Trophoblast cell (in vitro differentiated cells and primary cell): ENCODE measurements around the gene GLS2.
A peak's percentile ranks its signal among the peaks of the same experiment; 100 is the strongest.

Source experiments
- DNase-seq, 2 donors: peaks; one replicate each; pipeline ENCODE4 v3.0.0-alpha.2; 2016
- H2AFZ ChIP-seq: 2 replicates; pipeline ENCODE4 v1.6.1; 2013; ENCODE audit warnings: low read length, moderate library complexity, mild to moderate bottlenecking; ENCODE audit not compliant: insufficient read depth, poor library complexity
- H2AK5ac ChIP-seq: 2 replicates; pipeline ENCODE4 v1.6.1; 2013; ENCODE audit warnings: mild to moderate bottlenecking, low read length
- H2BK120ac ChIP-seq: 2 replicates; pipeline ENCODE4 v1.6.1; 2013; ENCODE audit warnings: low read length, mild to moderate bottlenecking, moderate library complexity; ENCODE audit not compliant: insufficient read depth, poor library complexity
- H2BK12ac ChIP-seq: 2 replicates; pipeline ENCODE4 v1.6.1; 2013; ENCODE audit warnings: mild to moderate bottlenecking, low read length, moderate library complexity
- H2BK5ac ChIP-seq: 2 replicates; pipeline ENCODE4 v1.6.1; 2013; ENCODE audit warnings: low read length, low read depth, moderate library complexity, mild to moderate bottlenecking; ENCODE audit not compliant: poor library complexity
- H3K14ac ChIP-seq: 2 replicates; pipeline ENCODE4 v1.6.1; 2013; ENCODE audit warnings: mild to moderate bottlenecking, low read length
- H3K18ac ChIP-seq: 2 replicates; pipeline ENCODE4 v1.6.1; 2013; ENCODE audit warnings: mild to moderate bottlenecking, low read length
- H3K23ac ChIP-seq: 2 replicates; pipeline ENCODE4 v1.6.1; 2013; ENCODE audit warnings: low read length
- H3K27ac ChIP-seq: 2 replicates; pipeline ENCODE4 v1.5.1; 2013; ENCODE audit warnings: low read depth, mild to moderate bottlenecking, inconsistent platforms, low read length, moderate library complexity
- H3K27me3 ChIP-seq: 2 replicates; pipeline ENCODE4 v1.6.1; 2013; ENCODE audit warnings: inconsistent platforms, mild to moderate bottlenecking, low read length, moderate library complexity; ENCODE audit not compliant: insufficient read depth
- H3K36me3 ChIP-seq, 2 experiments: 1 replicate in 1 of 2; 2 replicates in 1 of 2; pipeline ENCODE4 v1.6.1; 2013; ENCODE audit warnings: low read length in 2 of 2, mild to moderate bottlenecking in 2 of 2, moderate library complexity in 1 of 2; ENCODE audit not compliant: insufficient read depth in 2 of 2, control insufficient read depth in 1 of 2
- H3K4ac ChIP-seq: 2 replicates; pipeline ENCODE4 v1.6.1; 2013; ENCODE audit warnings: low read depth, mild to moderate bottlenecking, low read length, moderate library complexity
- H3K4me1 ChIP-seq, 2 experiments: 1 replicate in 1 of 2; 2 replicates in 1 of 2; pipeline ENCODE4 v1.6.1; 2013; ENCODE audit warnings: low read length in 2 of 2, mild to moderate bottlenecking in 2 of 2, moderate library complexity in 1 of 2; ENCODE audit not compliant: insufficient read depth in 2 of 2, control insufficient read depth in 1 of 2
- H3K4me2 ChIP-seq: 2 replicates; pipeline ENCODE4 v1.6.1; 2013; ENCODE audit warnings: inconsistent platforms, mild to moderate bottlenecking, low read length, moderate library complexity
- H3K4me3 ChIP-seq: 2 replicates; pipeline ENCODE4 v1.5.1; 2013; ENCODE audit warnings: mild to moderate bottlenecking, low read depth, low read length, inconsistent platforms
- H3K79me1 ChIP-seq: one replicate; pipeline ENCODE4 v1.6.1; 2013; ENCODE audit warnings: low read length
- H3K79me2 ChIP-seq: 2 replicates; pipeline ENCODE4 v1.6.1; 2013; ENCODE audit warnings: low read length, mild to moderate bottlenecking; ENCODE audit not compliant: control insufficient read depth, insufficient read depth, poor library complexity
- H3K9ac ChIP-seq: 2 replicates; pipeline ENCODE4 v1.6.1; 2013; ENCODE audit warnings: mild to moderate bottlenecking, low read length
- H3K9me3 ChIP-seq: 2 replicates; pipeline ENCODE4 v1.6.1; 2013; ENCODE audit warnings: low read depth, mild to moderate bottlenecking, control low read depth, inconsistent platforms, low read length; ENCODE audit not compliant: insufficient read depth
- H4K12ac ChIP-seq: 2 replicates; pipeline ENCODE4 v1.6.1; 2013; ENCODE audit warnings: low read depth, mild to moderate bottlenecking, low read length, moderate library complexity
- H4K8ac ChIP-seq: 2 replicates; pipeline ENCODE4 v1.6.1; 2013; ENCODE audit warnings: low read depth, mild to moderate bottlenecking, low read length, moderate library complexity
- H4K91ac ChIP-seq: one replicate; pipeline ENCODE4 v1.6.1; 2013; ENCODE audit warnings: low read depth, mild to moderate bottlenecking, low read length, moderate library complexity
- WGBS: extraction: QIAGEN DNeasy Blood & Tissue Kit; methylation state at CpG from one replicate; pipeline ENCODE4 v1.1.7; 2013; ENCODE audit warnings: missing lambda C conversion rate; ENCODE audit not compliant: insufficient read length, insufficient coverage; ENCODE audit errors: extremely low coverage; 5-methylcytosine and 5-hydroxymethylcytosine counted together

Gene GLS2

DNA sequence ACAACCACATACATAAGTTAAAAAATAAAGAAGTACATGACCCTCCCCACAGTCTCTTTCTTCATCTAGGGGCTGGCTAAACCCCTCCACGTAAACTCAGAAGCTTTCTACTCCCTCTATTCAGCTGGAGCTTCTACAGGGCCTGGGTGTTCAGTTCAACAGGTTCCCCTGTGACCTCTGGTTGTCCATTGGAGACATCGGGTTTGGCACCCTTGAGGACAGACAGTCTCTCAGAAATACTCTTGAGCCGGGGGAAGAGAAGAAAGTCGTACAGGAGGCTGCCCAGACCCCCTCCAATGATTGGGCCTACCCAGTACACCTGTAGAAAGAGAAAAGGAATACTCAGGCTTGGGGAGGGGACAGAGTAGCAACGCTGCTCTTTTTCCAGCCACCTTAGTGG lies 36.8 kb downstream of the GLS2 start:
- H4K8ac ChIP-seq = no peak overlapping the region
- no peak overlapping the region for H3K27ac ChIP-seq
- H3K36me3 ChIP-seq = no peaks in the 10 kb centered on the region
- H2BK120ac ChIP-seq = no peak overlapping the region
- no peaks in the 10 kb centered on the region for H3K4me1 ChIP-seq
- no peak overlapping the region for H4K12ac ChIP-seq
- no CpG with 5 or more reads among the region's 5 CpGs for WGBS
- no peaks in the 10 kb centered on the region for H3K27me3 ChIP-seq
- H3K9me3 ChIP-seq = no peaks in the 10 kb centered on the region
- DNase-seq = no peak
- peaks cover 7% of the 10 kb centered on the region for H3K79me1 ChIP-seq
- H2BK12ac ChIP-seq = no peak overlapping the region
- H3K4me2 ChIP-seq = no peak overlapping the region
- H2BK5ac ChIP-seq = no peak overlapping the region
- no peak overlapping the region for H4K91ac ChIP-seq
- H2AFZ ChIP-seq = no peak overlapping the region
- H3K4ac ChIP-seq = no peak overlapping the region
- H3K79me2 ChIP-seq = peaks cover 4% of the 10 kb centered on the region
- no peak overlapping the region for H3K18ac ChIP-seq
- H3K4me3 ChIP-seq = no peak overlapping the region
- no peak overlapping the region for H3K14ac ChIP-seq
- no peak overlapping the region for H3K23ac ChIP-seq
- H3K9ac ChIP-seq = no peak overlapping the region
- H2AK5ac ChIP-seq = no peak overlapping the region

GRCh38 chr12:56450241-56450640 lies 37.7 kb downstream of the GLS2 start:
- no peak overlapping the region for H4K12ac ChIP-seq
- no peak overlapping the region for H3K14ac ChIP-seq
- no peak overlapping the region for H3K27ac ChIP-seq
- H3K79me2 ChIP-seq = peaks cover 4% of the 10 kb centered on the region
- H2BK120ac ChIP-seq = no peak overlapping the region
- no peak overlapping the region for H2AK5ac ChIP-seq
- no peak overlapping the region for H2AFZ ChIP-seq
- H3K18ac ChIP-seq = no peak overlapping the region
- no peak overlapping the region for H3K4me2 ChIP-seq
- peaks cover 7% of the 10 kb centered on the region for H3K79me1 ChIP-seq
- no peaks in the 10 kb centered on the region for H3K4me1 ChIP-seq
- H3K4ac ChIP-seq = no peak overlapping the region
- no peak overlapping the region for H2BK12ac ChIP-seq
- no peak overlapping the region for H4K8ac ChIP-seq
- H2BK5ac ChIP-seq = no peak overlapping the region
- no CpG with 5 or more reads among the region's 3 CpGs for WGBS
- no peak for DNase-seq
- no peak overlapping the region for H4K91ac ChIP-seq
- H3K36me3 ChIP-seq = no peaks in the 10 kb centered on the region
- H3K23ac ChIP-seq = no peak overlapping the region
- no peaks in the 10 kb centered on the region for H3K27me3 ChIP-seq
- H3K4me3 ChIP-seq = no peak overlapping the region
- no peak overlapping the region for H3K9ac ChIP-seq
- H3K9me3 ChIP-seq = no peaks in the 10 kb centered on the region

- Histone ChIP-seq H3K18ac (no peak overlapping the region), H3K14ac (no peak overlapping the region), H3K4me2 (peak overlapping the region; percentile 92), H2AFZ (no peak overlapping the region), H3K36me3 (no peaks in the 10 kb centered on the region), H3K9ac (no peak overlapping the region), H4K8ac (peak overlapping the region; percentile 85), H3K4me3 (no peak overlapping the region), H3K79me2 (peaks cover 4% of the 10 kb centered on the region), H2BK120ac (no peak overlapping the region), H3K79me1 (peaks cover 7% of the 10 kb centered on the region), H4K91ac (no peak overlapping the region), H3K4me1 (no peaks in the 10 kb centered on the region), H3K4ac (no peak overlapping the region), H3K27me3 (no peaks in the 10 kb centered on the region), H3K27ac (no peak overlapping the region), H3K23ac (no peak overlapping the region), H2AK5ac (no peak overlapping the region), H3K9me3 (no peaks in the 10 kb centered on the region), H2BK12ac (no peak overlapping the region), H2BK5ac (no peak overlapping the region), H4K12ac (no peak overlapping the region)
- no CpG with 5 or more reads among the region's 5 CpGs for WGBS
- no peak for DNase-seq
Observed at GRCh38 chr12:56449622-56449984, 38.4 kb downstream of the GLS2 start.

DNA sequence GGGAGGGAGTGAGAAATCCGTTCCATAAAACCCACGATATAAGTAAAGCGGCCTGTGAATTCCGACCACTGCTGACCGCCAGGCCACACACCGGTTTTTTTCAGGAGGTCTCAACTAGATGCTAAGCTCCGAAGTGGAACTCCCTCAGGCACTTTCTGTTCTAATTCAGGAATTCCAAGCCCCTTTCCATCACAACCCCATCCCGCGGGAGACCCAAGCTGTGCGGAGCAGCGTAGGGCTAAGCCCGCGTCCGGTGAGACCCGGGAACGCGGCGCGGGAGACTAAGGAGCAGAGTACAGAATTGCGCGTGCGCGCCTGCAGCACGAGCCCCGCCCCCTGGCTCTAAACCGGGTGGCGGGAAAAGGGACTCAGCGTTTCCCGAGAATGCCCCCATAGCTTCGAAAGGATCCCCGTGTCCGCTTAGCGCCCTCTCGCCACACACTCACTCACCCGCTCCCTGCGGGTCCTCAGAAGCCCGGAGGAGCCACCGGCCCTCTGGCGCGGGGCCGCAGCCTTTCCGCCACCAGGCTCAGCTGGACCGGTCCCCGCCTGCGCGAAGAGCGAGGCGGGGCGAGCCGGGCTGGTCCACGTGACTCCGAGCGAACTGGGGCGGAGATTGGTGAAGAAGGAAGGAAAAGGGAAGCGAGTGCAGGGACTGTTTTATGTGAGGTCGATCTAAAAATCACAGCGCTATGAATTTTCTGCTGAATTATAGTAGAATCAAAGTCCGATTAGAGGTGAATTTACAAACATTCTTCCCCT lies 38.9 kb downstream of the GLS2 start, which contains the start of gene TIMELESS:
TIMELESS (minus strand) TSS at position 567 of the 762 bp plus-strand sequence. CDS start 15,256 bp downstream, outside the sequence.
- peaks cover 2% of the 10 kb centered on the region for H3K9me3 ChIP-seq
- no peak within 1 kb of the TSS for H3K23ac ChIP-seq
- H3K14ac ChIP-seq = peak within 1 kb of the TSS; percentile 91
- DNase-seq = peak; percentile 82 to 89
- peaks cover 0 to 2% of the 10 kb centered on the region in 2 experiments for H3K36me3 ChIP-seq
- peaks cover 4% of the 10 kb centered on the region for H3K79me2 ChIP-seq
- peaks cover 7% of the 10 kb centered on the region for H3K79me1 ChIP-seq
- peak within 1 kb of the TSS; percentile 83 for H3K4me3 ChIP-seq
- peak within 1 kb of the TSS; percentile 92 for H2BK5ac ChIP-seq
- peak within 1 kb of the TSS; percentile 91 for H4K8ac ChIP-seq
- no peak within 1 kb of the TSS for H2AK5ac ChIP-seq
- no peaks in the 10 kb centered on the region for H3K27me3 ChIP-seq
- H4K91ac ChIP-seq = peak within 1 kb of the TSS; percentile 58
- peak within 1 kb of the TSS; percentile 91 for H4K12ac ChIP-seq
- no peaks in the 10 kb centered on the region for H3K4me1 ChIP-seq
- peak within 1 kb of the TSS; percentile 97 for H3K27ac ChIP-seq
- H2BK120ac ChIP-seq = peak within 1 kb of the TSS; percentile 25
- no peak within 1 kb of the TSS for H2BK12ac ChIP-seq
- H3K4ac ChIP-seq = peak within 1 kb of the TSS; percentile 70
- H3K4me2 ChIP-seq = peak within 1 kb of the TSS; percentile 92
- H2AFZ ChIP-seq = peak within 1 kb of the TSS; percentile 74
- H3K9ac ChIP-seq = peak within 1 kb of the TSS; percentile 96
- H3K18ac ChIP-seq = peak within 1 kb of the TSS; percentile 92
- no CpG with 5 or more reads among the region's 58 CpGs for WGBS
